ENCODE measurements around the gene HSPA1A. TPM values are rescaled to one million over a fixed set of nuclear protein-coding genes. Genes with fewer than 3 reads are reported as not detected.

HSPA1A gene
- total and polyA plus RNA-seq, 9 of the 15 experiments (the other 6 are each of a cell fraction or from before 2014, with no cell fraction given) = 2.2 to 273 (median 107) TPM

GRCh38 chr6:31769684-31770371 lies 45.5 kb upstream of the HSPA1A start (continued):
- TF ChIP-seq BRF2 (IDR thresholded peaks at IDR 0.05; ENCODE audit: borderline replicate concordance, insufficient read depth, insufficient read length) = no peak
- TF ChIP-seq SAFB (IDR thresholded peaks at IDR 0.05; ENCODE audit: borderline replicate concordance, low read depth, low read length) = no peak
- no peak for TF ChIP-seq ZFP30 (CRISPR knock-in tag; IDR thresholded peaks at IDR 0.05; ENCODE audit: borderline replicate concordance)
- TF ChIP-seq THRB (CRISPR knock-in tag; conservative IDR thresholded peaks at IDR 0.05) = peak; percentile 92
- TF ChIP-seq ZNF695 (CRISPR knock-in tag; IDR thresholded peaks at IDR 0.05) = no peak
- 0 out of 2 replicates have a peak, but pooled peaks have one; percentile 47 for TF ChIP-seq NR2C2 (CRISPR knock-in tag; IDR thresholded peaks at IDR 0.05)
- TF ChIP-seq NR2C2 (tag; IDR thresholded peaks at IDR 0.05) = no peak
- TF ChIP-seq LCOR (CRISPR knock-in tag; IDR thresholded peaks at IDR 0.05) = 0 out of 2 replicates have a peak, but pooled peaks have one; percentile 10
- peak; percentile 70 for TF ChIP-seq CREM (IDR thresholded peaks at IDR 0.05; ENCODE audit: low read depth)
- TF ChIP-seq RAD51 (IDR thresholded peaks at IDR 0.05; ENCODE audit: borderline replicate concordance, low read depth) = no peak
- no peak for TF ChIP-seq SREBF2 (CRISPR knock-in tag; IDR thresholded peaks at IDR 0.05)
- peak; percentile 97 for TF ChIP-seq HDGF (IDR thresholded peaks at IDR 0.05)
- TF ChIP-seq U2AF1 (optimal IDR thresholded peaks at IDR 0.05; ENCODE audit: low read depth, low read length) = no peak
- TF ChIP-seq ZNF324 (CRISPR knock-in tag; IDR thresholded peaks at IDR 0.05) = no peak
- TF ChIP-seq RHOXF2B (CRISPR knock-in tag; conservative IDR thresholded peaks at IDR 0.05) = no peak
- no peak for TF ChIP-seq ZKSCAN8 (CRISPR knock-in tag; IDR thresholded peaks at IDR 0.05)
- peak in 1 of 2 experiments; percentile 64; a peak in 2 of 4 replicates for TF ChIP-seq MLLT1 (IDR thresholded peaks at IDR 0.05)
- peak; percentile 52; the same call in 1 of the 2 replicates for TF ChIP-seq ZNF395 (CRISPR knock-in tag; IDR thresholded peaks at IDR 0.05)
- peak; percentile 34 for TF ChIP-seq DACH1 (IDR thresholded peaks at IDR 0.05; ENCODE audit: partially characterized antibody)
- TF ChIP-seq SIRT6 (IDR thresholded peaks at IDR 0.05; ENCODE audit: low read depth, low read length) = no peak
- no peak for TF ChIP-seq TAF15 (IDR thresholded peaks at IDR 0.05; ENCODE audit: low read depth, low read length)
- TF ChIP-seq ATF3 (IDR thresholded peaks at IDR 0.05) = no peak
- peak; percentile 69; the same call in 1 of the 2 replicates for TF ChIP-seq ATF3 (CRISPR knock-in tag; conservative IDR thresholded peaks at IDR 0.05)
- no peak for TF ChIP-seq TARDBP (IDR thresholded peaks at IDR 0.05)
